ENCODE results near the gene PAX3.

The PAX3 gene

GRCh38 chr2:222298311-222299150 is at the start of gene PAX3:
Gene PAX3, minus strand, starts transcription at chr2:222298998. Its CDS starts 383 bp downstream, at chr2:222298615.
- no peak for DNase-seq

- DNase-seq, result no peak
Observed at GRCh38 chr2:222341331-222341730, 42.5 kb upstream of the PAX3 start.

- DNase-seq, result no peak
Observed at GRCh38 chr2:222338374-222338773, 39.6 kb upstream of the PAX3 start.

- DNase-seq, result no peak
Observed at GRCh38 chr2:222336931-222337330, 38.1 kb upstream of the PAX3 start.

- no peak for DNase-seq
Observed at GRCh38 chr2:222336442-222336841, 37.6 kb upstream of the PAX3 start.

- no peak for DNase-seq
Observed at GRCh38 chr2:222334914-222335313, 36.1 kb upstream of the PAX3 start.

- no peak for DNase-seq
Observed at GRCh38 chr2:222333397-222333796, 34.6 kb upstream of the PAX3 start.

GRCh38 chr2:222332116-222332515 is 33.3 kb upstream of the PAX3 start:
- peak in 1 of 2 donors; percentile 26 for DNase-seq

GRCh38 chr2:222330910-222331309 is 32.1 kb upstream of the PAX3 start:
- DNase-seq, result no peak

GRCh38 chr2:222322236-222322635 is 23.4 kb upstream of the PAX3 start:
- no peak for DNase-seq

- DNase-seq, result peak in 1 of 2 donors; percentile 31
Observed at GRCh38 chr2:222320436-222321395, 21.9 kb upstream of the PAX3 start.

- peak in 1 of 2 donors; percentile 16 for DNase-seq
Observed at GRCh38 chr2:222319586-222320435, 21.0 kb upstream of the PAX3 start.

GRCh38 chr2:222318712-222319585 is 20.2 kb upstream of the PAX3 start:
- peak in 1 of 2 donors; percentile 13 for DNase-seq

GRCh38 chr2:222318026-222318711 is 19.4 kb upstream of the PAX3 start:
- peak; percentile 64 to 72 for DNase-seq

- DNase-seq, result no peak
Observed at GRCh38 chr2:222315443-222316121, 16.8 kb upstream of the PAX3 start.

- DNase-seq, result no peak
Observed at GRCh38 chr2:222313816-222314215, 15.0 kb upstream of the PAX3 start.

- DNase-seq, result no peak
Observed at GRCh38 chr2:222311978-222312738, 13.4 kb upstream of the PAX3 start.

- no peak for DNase-seq
Observed at GRCh38 chr2:222311319-222311977, 12.7 kb upstream of the PAX3 start.

- no peak for DNase-seq
Observed at GRCh38 chr2:222310747-222311318, 12.0 kb upstream of the PAX3 start.
